CD4-positive, alpha-beta T cell treated with Interleukin-4 for 1 hour (primary cell): ENCODE results near the gene CFHR4.
"Not testable (repeated sequence)": the region's sequence is repeated elsewhere in the genome, so short reads cannot be mapped to it uniquely, and the experiment has no call there.

ENCODE experiments used
- DNase-seq, 2 donors: peaks; one replicate each; pipeline ENCODE4 v3.0.0-alpha.2; 2020 to 2022

CFHR4 gene

GRCh38 chr1:196887515-196888239 lies at the start of gene CFHR4:
Gene CFHR4 (plus strand): TSS chr1:196888052. CDS start chr1:196888151, 99 bp downstream.
- DNase-seq = no peak

- DNase-seq = not testable (repeated sequence)
These were observed 38.0 kb upstream of the CFHR4 start for GRCh38 chr1:196849613-196850492.

GRCh38 chr1:196856053-196856452 lies 31.8 kb upstream of the CFHR4 start:
- no peak for DNase-seq

- no peak for DNase-seq
These were observed 30.7 kb upstream of the CFHR4 start for GRCh38 chr1:196857188-196857587.

GRCh38 chr1:196858811-196859210 lies 29.0 kb upstream of the CFHR4 start:
- DNase-seq = no peak

GRCh38 chr1:196860323-196860884 lies 27.4 kb upstream of the CFHR4 start:
- DNase-seq = no peak

- DNase-seq = no peak
These were observed 26.4 kb upstream of the CFHR4 start for GRCh38 chr1:196861429-196861828.

GRCh38 chr1:196866974-196867373 lies 20.9 kb upstream of the CFHR4 start:
- DNase-seq = no peak

- DNase-seq = no peak
These were observed 14.5 kb upstream of the CFHR4 start for GRCh38 chr1:196873385-196873784.

GRCh38 chr1:196875935-196876334 lies 11.9 kb upstream of the CFHR4 start:
- DNase-seq = no peak

GRCh38 chr1:196877964-196878363 lies 9.9 kb upstream of the CFHR4 start:
- no peak for DNase-seq

GRCh38 chr1:196886560-196886959 lies 1.3 kb upstream of the CFHR4 start:
- DNase-seq = not testable (repeated sequence)

GRCh38 chr1:196890668-196891067 lies 2.8 kb downstream of the CFHR4 start:
- DNase-seq = no peak

GRCh38 chr1:196891251-196891650 lies 3.4 kb downstream of the CFHR4 start:
- no peak for DNase-seq

- no peak for DNase-seq
These were observed 8.5 kb downstream of the CFHR4 start for GRCh38 chr1:196896355-196896754.

GRCh38 chr1:196897158-196897828 lies 9.4 kb downstream of the CFHR4 start:
- no peak for DNase-seq

GRCh38 chr1:196902344-196902743 lies 14.5 kb downstream of the CFHR4 start:
- DNase-seq = no peak

GRCh38 chr1:196910215-196910614 lies 22.4 kb downstream of the CFHR4 start:
- no peak for DNase-seq

- not testable (repeated sequence) for DNase-seq
These were observed 24.4 kb downstream of the CFHR4 start for GRCh38 chr1:196912283-196912682.

- not testable (repeated sequence) for DNase-seq
These were observed 39.0 kb downstream of the CFHR4 start for GRCh38 chr1:196926839-196927238.

- DNase-seq = not testable (repeated sequence)
These were observed 45.0 kb downstream of the CFHR4 start for GRCh38 chr1:196932853-196933252.

- no peak for DNase-seq
These were observed 45.8 kb downstream of the CFHR4 start for GRCh38 chr1:196933531-196934189.
